Endothelial cell (in vitro differentiated cells): ENCODE data around the gene GAR1. TPM values are rescaled to one million over a fixed set of nuclear protein-coding genes. Genes with fewer than 3 reads are reported as not detected.

Source experiments
- DNase-seq: peaks from one replicate; pipeline ENCODE4 v3.0.0; 2021; ENCODE audit warnings: low spot score
- H3K27ac Mint-ChIP-seq: one replicate; pipeline ENCODE4 v1.8.0; 2021; ENCODE audit warnings: mixed read lengths, inconsistent platforms; ENCODE audit not compliant: unreplicated experiment
- H3K27me3 Mint-ChIP-seq: one replicate; pipeline ENCODE4 v1.8.0; 2021; ENCODE audit warnings: mild to moderate bottlenecking, moderate library complexity, mixed read lengths, inconsistent platforms; ENCODE audit not compliant: unreplicated experiment
- H3K36me3 Mint-ChIP-seq: one replicate; pipeline ENCODE4 v1.8.0; 2021; ENCODE audit warnings: mild to moderate bottlenecking, low read depth, mixed read lengths, inconsistent platforms; ENCODE audit not compliant: unreplicated experiment
- H3K4me1 Mint-ChIP-seq: one replicate; pipeline ENCODE4 v1.8.0; 2021; ENCODE audit warnings: mild to moderate bottlenecking, mixed read lengths, inconsistent platforms; ENCODE audit not compliant: unreplicated experiment
- H3K4me3 Mint-ChIP-seq: one replicate; pipeline ENCODE4 v1.8.0; 2021; ENCODE audit warnings: mild to moderate bottlenecking, mixed read lengths, inconsistent platforms; ENCODE audit not compliant: unreplicated experiment
- H3K9me3 Mint-ChIP-seq: one replicate; pipeline ENCODE4 v1.8.0; 2021; ENCODE audit warnings: mixed read lengths, inconsistent platforms; ENCODE audit not compliant: unreplicated experiment
- CTCF ChIP-seq: fragments of 200-600 bp; sonication (generic); IDR thresholded peaks from one replicate; pipeline ENCODE4 v1.5.0; 2021; ENCODE audit warnings: antibody characterized with exemption; ENCODE audit not compliant: unreplicated experiment
- total RNA-seq: library from RNA; stranded (reverse); fragmentation: NEBNext Ultra II Directional; extraction: Animal tissue kit (Norgen Biotek cat#: 25700); gene quantifications from one replicate; pipeline ENCODE4 v1.2.1, GENCODE V29; 2021; ENCODE audit not compliant: unreplicated experiment

Gene GAR1
- total RNA-seq, 1 donor from 2014 or later: 34.4 TPM

GRCh38 chr4:109872950-109873656, 57.5 kb downstream of the GAR1 start:
- Mint-ChIP-seq H3K4me3 (no peak overlapping the region), H3K27me3 (no peaks in the 10 kb centered on the region), H3K9me3 (no peaks in the 10 kb centered on the region), H3K4me1 (peaks cover 9% of the 10 kb centered on the region), H3K27ac (no peak overlapping the region), H3K36me3 (peaks cover 5% of the 10 kb centered on the region)
- no peak for TF ChIP-seq CTCF
- DNase-seq: no peak

GRCh38 chr4:109873791-109874514, 58.4 kb downstream of the GAR1 start:
- no peak for TF ChIP-seq CTCF
- no peaks in the 10 kb centered on the region for H3K27me3 Mint-ChIP-seq
- peaks cover 5% of the 10 kb centered on the region for H3K36me3 Mint-ChIP-seq
- peaks cover 9% of the 10 kb centered on the region for H3K4me1 Mint-ChIP-seq
- DNase-seq: no peak
- no peaks in the 10 kb centered on the region for H3K9me3 Mint-ChIP-seq
- no peak overlapping the region for H3K27ac Mint-ChIP-seq
- no peak overlapping the region for H3K4me3 Mint-ChIP-seq

Other genes with a start within 250 kb of the GAR1 start
- 76.4 TPM for gene CASP6, start 112.3 kb upstream of the GAR1 start, total RNA-seq
- gene PLA2G12A, start 85.7 kb upstream of the GAR1 start, total RNA-seq: 31.1 TPM
- 2.6 TPM for gene CFI, start 13.8 kb upstream of the GAR1 start, total RNA-seq
- gene RRH, start 12.2 kb downstream of the GAR1 start, total RNA-seq: not detected
- gene LRIT3, start 32.3 kb downstream of the GAR1 start, total RNA-seq: 0.95 TPM
- 15.0 TPM for gene EGF, start 97.1 kb downstream of the GAR1 start, total RNA-seq